GM23338 (cell line): ENCODE measurements around the gene CEACAM7. TPM values are rescaled to one million over a fixed set of nuclear protein-coding genes. Genes with fewer than 3 reads are reported as not detected.
A peak's percentile ranks its signal among the peaks of the same experiment; 100 is the strongest.
"Not testable (repeated sequence)": the region's sequence is repeated elsewhere in the genome, so short reads cannot be mapped to it uniquely, and the experiment has no call there.

Experiments
- ATAC-seq: fragments of 200-7000 bp; cut with Tn5 transposase; 3 replicates; pipeline ENCODE4 v1.9.1; 2020
- DNase-seq: peaks from one replicate; pipeline ENCODE4 v3.0.0-alpha.2; 2015; ENCODE audit warnings: low spot score
- H2AFZ ChIP-seq: fragments of 200-600 bp; sonication (generic); 2 replicates; pipeline ENCODE4 v1.8.0; 2016; ENCODE audit warnings: antibody characterized with exemption, mild to moderate bottlenecking, moderate library complexity
- H3F3A ChIP-seq: fragments of 200-600 bp; sonication (generic); replicated peaks from 2 replicates; pipeline ENCODE4 v1.8.0; 2017; ENCODE audit warnings: antibody characterized with exemption, mixed run types, low read depth
- H3K27ac ChIP-seq: fragments of 200-600 bp; sonication (generic); 2 replicates; pipeline ENCODE4 v1.6.1; 2016; ENCODE audit warnings: low read depth
- H3K27me3 ChIP-seq: fragments of 200-600 bp; sonication (generic); 2 replicates; pipeline ENCODE4 v1.8.0; 2016; ENCODE audit warnings: mild to moderate bottlenecking, mixed run types, moderate library complexity; ENCODE audit not compliant: insufficient read depth
- H3K36me3 ChIP-seq: fragments of 200-600 bp; sonication (generic); 2 replicates; pipeline ENCODE4 v1.8.0; 2016; ENCODE audit warnings: mild to moderate bottlenecking; ENCODE audit not compliant: insufficient read depth
- H3K4me1 ChIP-seq: fragments of 200-600 bp; sonication (generic); 2 replicates; pipeline ENCODE4 v1.8.0; 2016; ENCODE audit warnings: mild to moderate bottlenecking, moderate library complexity; ENCODE audit not compliant: insufficient read depth
- H3K4me2 ChIP-seq: fragments of 200-600 bp; sonication (generic); 2 replicates; pipeline ENCODE4 v1.7.1; 2017; ENCODE audit warnings: mixed run types
- H3K4me3 ChIP-seq: fragments of 200-600 bp; sonication (generic); 2 replicates; pipeline ENCODE4 v1.6.1; 2016; ENCODE audit warnings: mixed run types
- H3K79me2 ChIP-seq: fragments of 200-600 bp; sonication (generic); replicated peaks from 2 replicates; pipeline ENCODE4 v1.8.0; 2017; ENCODE audit warnings: mild to moderate bottlenecking; ENCODE audit not compliant: insufficient read depth
- H3K9me2 ChIP-seq: fragments of 200-600 bp; sonication (generic); 2 replicates; pipeline ENCODE4 v1.8.0; 2017; ENCODE audit not compliant: insufficient read depth
- H4K20me1 ChIP-seq: fragments of 200-600 bp; sonication (generic); replicated peaks from 2 replicates; pipeline ENCODE4 v1.8.0; 2017; ENCODE audit warnings: mild to moderate bottlenecking; ENCODE audit not compliant: insufficient read depth
- H3K27ac Mint-ChIP-seq: 2 replicates; pipeline ENCODE4 v1.8.0; 2020; ENCODE audit warnings: inconsistent platforms, mild to moderate bottlenecking, moderate library complexity, mixed read lengths
- H3K27me3 Mint-ChIP-seq: 3 replicates; pipeline ENCODE4 v1.8.0; 2022; ENCODE audit warnings: low read depth, mild to moderate bottlenecking, moderate library complexity, mixed read lengths, inconsistent platforms; ENCODE audit not compliant: insufficient read depth, poor library complexity
- H3K36me3 Mint-ChIP-seq: 3 replicates; pipeline ENCODE4 v1.8.0; 2021; ENCODE audit warnings: low read depth, mild to moderate bottlenecking, inconsistent platforms, moderate library complexity, mixed read lengths
- H3K4me1 Mint-ChIP-seq: 3 replicates; pipeline ENCODE4 v1.8.0; 2020; ENCODE audit warnings: mild to moderate bottlenecking, inconsistent platforms, mixed read lengths
- H3K4me3 Mint-ChIP-seq: 3 replicates; pipeline ENCODE4 v1.8.0; 2021; ENCODE audit warnings: moderate library complexity, mild to moderate bottlenecking, inconsistent platforms, mixed read lengths
- H3K9me3 Mint-ChIP-seq: 3 replicates; pipeline ENCODE4 v1.8.0; 2020; ENCODE audit warnings: moderate library complexity, mild to moderate bottlenecking, inconsistent platforms, mixed read lengths
- NANOG ChIP-seq: IDR thresholded peaks from 2 replicates; pipeline ENCODE4 v1.6.1; 2016; ENCODE audit warnings: antibody characterized with exemption, borderline replicate concordance
- ZNF462 ChIP-seq: fragments of 250-450 bp; sonication (Bioruptor Pico); IDR thresholded peaks from 2 replicates; pipeline ENCODE4 v1.5.0; 2020; ENCODE audit warnings: mild to moderate bottlenecking, moderate library complexity
- polyA plus RNA-seq: library from polyadenylated mRNA; unstranded; fragments of >200 nt; fragmentation: Nextera tagmentation; extraction: Ambion mirVana; gene quantifications from 2 replicates; pipeline ENCODE4 v1.2.1, GENCODE V29; 2016
- total RNA-seq: library from RNA; depleted of rRNA; stranded (reverse); fragments of >200 nt; shearing (Covaris generic); gene quantifications from 2 replicates; pipeline ENCODE4 v1.2.3, GENCODE V29; 2014

Gene CEACAM7
- total and polyA plus RNA-seq, 2 experiments from 2014 or later, result 0.24 TPM; not detected in 1

- H3K4me1 Mint-ChIP-seq, result peaks cover 22% of the 10 kb centered on the region
- H3K27me3 ChIP-seq, result no peaks in the 10 kb centered on the region
- H3K9me2 ChIP-seq, result peaks cover 14% of the 10 kb centered on the region; the same call in 1 of the 2 replicates
- peaks cover 7% of the 10 kb centered on the region; the same call in 2 of the 3 replicates for H3K9me3 Mint-ChIP-seq
- no peak overlapping the region for H3K4me3 Mint-ChIP-seq
- no peak overlapping the region for H3K4me3 ChIP-seq
- peaks cover 21% of the 10 kb centered on the region for H3K4me1 ChIP-seq
- no peaks in the 10 kb centered on the region for H3F3A ChIP-seq
- H3K4me2 ChIP-seq, result peak overlapping the region; percentile 62
- no peaks in the 10 kb centered on the region for H4K20me1 ChIP-seq
- no peaks in the 10 kb centered on the region for H3K79me2 ChIP-seq
- peak overlapping the region; percentile 85 for H2AFZ ChIP-seq
- peaks cover 8% of the 10 kb centered on the region for H3K27me3 Mint-ChIP-seq
- no peak overlapping the region for H3K27ac Mint-ChIP-seq
- H3K36me3 ChIP-seq, result no peaks in the 10 kb centered on the region
- H3K36me3 Mint-ChIP-seq, result peaks cover 3% of the 10 kb centered on the region; the same call in 1 of the 3 replicates
- DNase-seq (peak; percentile 50), ATAC-seq (peak; percentile 51)
- TF ChIP-seq ZNF462 (CRISPR knock-in tag) (0 out of 2 replicates have a peak, but pooled peaks have one; percentile 19), NANOG (no peak)
- no peak overlapping the region for H3K27ac ChIP-seq
Observed at GRCh38 chr19:41657157-41657556, 30.9 kb downstream of the CEACAM7 start.

GRCh38 chr19:41656756-41657155 lies 31.3 kb downstream of the CEACAM7 start:
- H3K4me1 Mint-ChIP-seq, result peaks cover 25% of the 10 kb centered on the region
- H3K4me3 Mint-ChIP-seq, H3K36me3 Mint-ChIP-seq, DNase-seq, H3K27ac ChIP-seq, H3K4me3 ChIP-seq, H4K20me1 ChIP-seq, H3K27ac Mint-ChIP-seq, H3K27me3 ChIP-seq, H3F3A ChIP-seq, H3K27me3 Mint-ChIP-seq, H3K79me2 ChIP-seq, H3K36me3 ChIP-seq, H3K9me3 Mint-ChIP-seq: not testable (repeated sequence)
- Histone ChIP-seq H3K4me2 (peak overlapping the region; percentile 62), H3K4me1 (peaks cover 24% of the 10 kb centered on the region), H3K9me2 (peaks cover 14% of the 10 kb centered on the region; the same call in 1 of the 2 replicates), H2AFZ (peak overlapping the region; percentile 85)
- peak; percentile 36 for ATAC-seq
